GM12874 (cell line): ENCODE results near the gene UQCRC1.

Experiments
- TF ChIP-seq, protein P1 (sequence below): IDR thresholded peaks from 2 replicates; pipeline ENCODE4 v1.5.1; 2011; ENCODE audit warnings: low read depth, mild to moderate bottlenecking, control low read depth, low read length, moderate library complexity; ENCODE audit not compliant: insufficient read depth

The UQCRC1 gene

DNA sequence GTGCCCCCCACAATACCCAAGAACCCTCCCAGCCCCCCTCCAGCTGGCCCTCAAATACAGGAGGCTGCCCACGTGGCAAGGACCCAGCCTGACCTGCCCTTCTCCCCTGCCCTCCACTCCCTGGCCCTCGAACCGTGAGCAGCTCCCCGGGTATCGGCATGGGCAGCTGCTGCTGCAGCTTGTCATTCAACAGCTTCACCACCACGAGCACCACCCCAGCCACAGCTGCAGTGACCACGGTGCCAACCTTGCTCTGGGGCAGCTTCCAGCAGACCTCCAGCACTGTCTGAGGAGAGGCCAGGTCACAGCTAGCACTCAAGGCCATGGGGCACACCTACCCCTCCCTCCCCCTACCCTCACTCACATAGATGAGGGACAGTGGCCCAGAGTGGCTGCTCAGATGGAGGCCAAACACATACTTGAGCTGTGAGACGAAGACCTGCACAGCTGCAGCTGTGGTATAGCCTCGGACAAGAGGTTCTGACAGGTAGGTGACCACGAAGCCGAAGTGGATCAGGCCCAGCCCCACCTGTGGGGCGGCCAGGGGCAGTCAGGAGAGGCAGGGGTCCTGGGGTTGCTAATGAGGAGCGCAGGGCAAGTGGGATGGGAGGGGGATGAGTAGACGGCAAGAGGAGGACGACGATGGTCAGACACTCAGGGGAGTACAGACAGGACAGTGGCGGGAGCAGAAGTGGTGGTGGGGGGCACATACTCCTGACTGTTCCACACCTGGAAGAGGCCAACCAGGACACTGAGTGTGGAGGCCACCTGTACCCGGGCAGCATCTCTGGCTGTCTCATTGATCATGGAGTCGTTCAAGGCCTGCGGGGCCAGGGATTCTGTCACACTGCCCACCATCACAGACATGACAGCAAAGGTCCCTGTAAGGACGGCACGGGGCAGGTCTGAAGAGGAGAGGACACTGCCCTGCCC is 22.3 kb upstream of the UQCRC1 start:
- TF ChIP-seq, protein P1, sequence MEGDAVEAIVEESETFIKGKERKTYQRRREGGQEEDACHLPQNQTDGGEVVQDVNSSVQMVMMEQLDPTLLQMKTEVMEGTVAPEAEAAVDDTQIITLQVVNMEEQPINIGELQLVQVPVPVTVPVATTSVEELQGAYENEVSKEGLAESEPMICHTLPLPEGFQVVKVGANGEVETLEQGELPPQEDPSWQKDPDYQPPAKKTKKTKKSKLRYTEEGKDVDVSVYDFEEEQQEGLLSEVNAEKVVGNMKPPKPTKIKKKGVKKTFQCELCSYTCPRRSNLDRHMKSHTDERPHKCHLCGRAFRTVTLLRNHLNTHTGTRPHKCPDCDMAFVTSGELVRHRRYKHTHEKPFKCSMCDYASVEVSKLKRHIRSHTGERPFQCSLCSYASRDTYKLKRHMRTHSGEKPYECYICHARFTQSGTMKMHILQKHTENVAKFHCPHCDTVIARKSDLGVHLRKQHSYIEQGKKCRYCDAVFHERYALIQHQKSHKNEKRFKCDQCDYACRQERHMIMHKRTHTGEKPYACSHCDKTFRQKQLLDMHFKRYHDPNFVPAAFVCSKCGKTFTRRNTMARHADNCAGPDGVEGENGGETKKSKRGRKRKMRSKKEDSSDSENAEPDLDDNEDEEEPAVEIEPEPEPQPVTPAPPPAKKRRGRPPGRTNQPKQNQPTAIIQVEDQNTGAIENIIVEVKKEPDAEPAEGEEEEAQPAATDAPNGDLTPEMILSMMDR = no peak

DNA sequence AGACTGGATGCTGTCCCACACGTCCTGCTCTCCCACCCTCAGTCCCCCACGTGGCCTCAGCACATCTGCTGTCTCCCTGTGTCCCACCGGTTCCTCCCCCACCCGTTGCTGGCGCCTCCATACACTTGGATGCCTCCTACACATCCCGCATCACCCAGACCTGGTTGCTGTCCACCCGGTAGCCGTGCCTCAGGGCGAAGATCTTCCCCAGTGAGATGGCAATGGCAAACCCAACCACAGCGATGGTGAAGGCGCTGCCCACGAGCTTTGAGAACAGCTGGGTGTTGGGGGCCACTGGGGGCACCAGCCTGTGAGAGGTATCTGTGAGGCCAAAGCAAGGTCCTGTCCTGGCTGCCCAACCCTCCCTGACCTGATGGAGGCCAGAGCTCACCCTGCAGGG is 21.4 kb upstream of the UQCRC1 start:
- TF ChIP-seq, protein P1 = no peak

DNA sequence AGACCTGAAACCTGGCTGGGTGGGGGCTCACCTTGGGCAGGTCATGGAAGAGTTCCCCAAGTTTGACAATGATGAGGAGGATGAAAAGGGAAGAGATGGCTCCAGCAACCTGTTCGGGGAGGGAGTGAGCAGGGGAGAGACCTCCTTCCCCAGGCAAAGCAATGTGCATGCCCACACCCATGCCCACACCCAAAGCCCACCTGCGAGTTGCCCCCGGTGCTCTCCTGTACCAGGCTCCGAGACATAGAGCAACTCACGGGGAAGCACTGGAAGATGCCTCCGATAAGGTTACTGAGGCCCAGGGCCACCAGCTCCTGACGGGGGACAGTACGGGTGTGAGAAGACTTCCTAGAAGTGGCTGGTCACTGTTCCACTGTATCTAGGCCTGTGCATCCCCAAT is 21.0 kb upstream of the UQCRC1 start:
- TF ChIP-seq, protein P1 = no peak

DNA sequence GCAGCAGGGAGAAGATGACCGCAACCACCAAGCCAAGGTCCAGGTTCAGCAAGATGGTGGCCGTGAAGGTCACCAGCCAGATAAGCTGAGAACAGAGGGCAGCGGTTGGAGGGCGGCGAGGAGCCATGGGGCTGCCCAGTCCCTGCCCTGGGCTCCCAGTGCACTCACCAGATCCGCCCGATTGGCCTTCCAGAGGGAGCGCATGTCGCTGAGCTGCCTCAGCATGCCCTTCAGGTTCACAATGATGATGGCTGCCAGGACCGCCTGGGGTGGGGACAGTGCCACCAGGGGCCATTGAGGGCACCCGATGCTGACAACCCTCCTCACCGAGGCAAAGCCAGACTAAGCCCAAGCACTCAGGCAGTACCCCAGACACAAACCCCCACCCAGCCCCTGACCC is 20.4 kb upstream of the UQCRC1 start:
- TF ChIP-seq, protein P1 = no peak

DNA sequence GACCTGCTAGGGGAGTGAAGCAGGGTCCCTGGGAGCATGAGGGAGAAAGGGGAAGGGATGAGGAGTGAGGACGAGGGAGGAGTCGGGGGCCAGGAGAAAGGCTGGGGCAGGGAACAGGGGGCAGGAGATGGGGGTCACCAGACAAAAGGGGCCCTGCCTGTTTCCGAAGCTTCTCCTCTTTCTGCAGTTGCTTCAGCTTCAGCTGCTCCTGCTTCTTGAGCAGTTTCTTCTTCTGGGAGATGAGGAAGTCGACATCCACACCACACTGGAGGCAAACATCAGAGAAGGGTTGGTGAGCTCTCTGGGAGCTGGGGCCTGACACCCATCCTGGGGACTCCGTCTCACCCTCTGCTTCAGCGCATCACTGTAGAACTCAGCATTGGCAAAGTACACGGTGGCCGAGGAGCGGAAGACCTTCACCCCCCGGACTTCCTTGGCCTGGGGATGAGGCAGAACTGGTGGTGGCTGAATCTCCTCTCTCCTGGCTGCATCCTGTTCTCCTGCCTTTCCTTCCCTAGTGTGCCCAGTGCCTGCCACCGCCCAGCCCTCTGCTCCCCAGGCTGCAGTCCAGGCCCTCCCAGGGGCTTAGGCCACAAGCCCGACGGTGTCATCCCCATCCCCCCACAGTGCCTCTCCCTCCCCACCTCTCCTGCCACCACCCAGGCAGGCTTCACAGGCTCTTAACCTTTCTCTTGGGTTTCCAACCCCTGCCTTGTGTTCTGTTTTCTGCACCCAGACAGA is 19.0 kb upstream of the UQCRC1 start:
- TF ChIP-seq, protein P1 = no peak

DNA sequence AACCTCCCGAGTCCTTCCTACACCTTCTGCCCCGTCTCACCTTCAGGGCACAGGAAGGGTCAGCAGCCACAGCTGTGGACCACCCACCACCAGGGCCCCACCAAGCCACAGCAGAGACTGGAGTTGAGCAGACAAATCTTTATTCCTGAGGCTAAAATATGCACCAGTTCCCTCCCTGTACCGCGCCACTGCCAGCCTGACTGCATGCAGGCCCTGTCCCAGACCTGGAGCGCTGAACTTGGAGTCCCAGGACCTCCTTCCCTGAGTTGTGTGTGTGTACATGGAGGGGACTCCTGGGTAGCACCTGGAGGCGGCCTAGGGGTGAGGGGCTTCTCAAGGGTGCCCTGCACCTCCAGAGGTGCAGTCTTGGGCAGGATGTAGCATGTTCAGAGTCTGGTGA is 16.2 kb upstream of the UQCRC1 start:
- TF ChIP-seq, protein P1 = no peak

DNA sequence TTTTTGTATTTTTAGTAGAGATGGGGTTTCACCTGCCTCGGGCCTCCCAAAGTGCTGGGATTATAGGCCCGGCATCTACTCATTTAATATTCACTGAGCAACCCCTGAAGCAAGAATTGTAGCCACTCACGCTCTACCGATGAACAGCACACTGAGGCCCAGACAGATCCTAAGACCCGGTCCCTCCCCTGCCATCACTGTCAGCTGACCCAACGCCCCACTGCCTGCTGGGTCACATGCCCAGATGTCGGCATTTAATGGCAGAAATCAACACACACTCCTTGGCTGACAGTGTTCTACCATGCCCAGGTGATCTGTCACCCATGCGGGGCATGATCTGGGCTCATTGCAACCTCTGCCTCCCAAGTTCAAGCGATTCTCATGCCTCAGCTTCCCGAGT is 15.3 kb upstream of the UQCRC1 start:
- TF ChIP-seq, protein P1 = no peak
